A549 (cell line): Measurements from ENCODE around the gene SETD7. TPM values are rescaled to one million over a fixed set of nuclear protein-coding genes. Genes with fewer than 3 reads are reported as not detected.
A peak's percentile ranks its signal among the peaks of the same experiment; 100 is the strongest.

ENCODE experiments used
- ATAC-seq, 2 experiments: fragments of 200-7000 bp in 1 of 2; fragments of >200 bp in 1 of 2; cut with Nextera tagmentation in 1 of 2; cut with Tn5 transposase in 1 of 2; 3 replicates each; pipeline versions ENCODE4 v1.8.0 to v1.9.1; 2018 to 2020; ENCODE audit warnings: mild to moderate bottlenecking in 1 of 2, moderate library complexity in 1 of 2
- CTCF ChIA-PET: fragments of 300-600 bp; sonication (Branson Sonifier 250); formaldehyde crosslinking; extraction: SDS; loops from one replicate; lab custom pipeline; 2021; ENCODE audit warnings: antibody characterized with exemption, inconsistent platforms; lab: Yijun Ruan, JAX
- POLR2A ChIA-PET: fragments of 350-600 bp; formaldehyde crosslinking; extraction: SDS; loops from one replicate; lab custom pipeline; 2021; ENCODE audit warnings: antibody characterized with exemption, inconsistent platforms; lab: Yijun Ruan, JAX
- DNase-seq, 2 experiments: peaks; one replicate each; pipeline versions ENCODE4 v3.0.0 to v3.0.0-alpha.2; 2011 to 2016; ENCODE audit warnings: low read depth in 1 of 2, low spot score in 1 of 2
- FAIRE-seq: peaks from 2 replicates; lab custom pipeline; 2011; peaks lifted over from hg19 to GRCh38; lab: Jason Lieb, UNC
- H3K27ac ChIP-seq, 2 experiments: fragments of >200 bp; sonication (Bioruptor Twin); formaldehyde crosslinking; 3 replicates each; pipeline ENCODE4 v1.5.1; 2016 to 2017
- H3K4me1 ChIP-seq: fragments of >200 bp; sonication (Bioruptor Twin); formaldehyde crosslinking; 3 replicates; pipeline ENCODE4 v1.6.1; 2016
- H3K4me2 ChIP-seq: fragments of >200 bp; sonication (Bioruptor Twin); formaldehyde crosslinking; 3 replicates; pipeline ENCODE4 v1.6.1; 2016
- H3K4me3 ChIP-seq: fragments of >200 bp; sonication (Bioruptor Twin); formaldehyde crosslinking; 3 replicates; pipeline ENCODE4 v1.5.1; 2016
- H3K9me3 ChIP-seq: fragments of >200 bp; sonication (Bioruptor Twin); formaldehyde crosslinking; 3 replicates; pipeline ENCODE4 v1.6.1; 2016
- CBX2 ChIP-seq: fragments of 200-600 bp; sonication (generic); IDR thresholded peaks from 2 replicates; pipeline ENCODE4 v1.6.1; 2016; ENCODE audit warnings: low read depth, mild to moderate bottlenecking, borderline replicate concordance
- EHF ChIP-seq: fragments of 250-450 bp; sonication (Bioruptor Pico); IDR thresholded peaks from 2 replicates; pipeline ENCODE4 v1.5.0; 2020; ENCODE audit warnings: mild to moderate bottlenecking
- EP300 ChIP-seq, 2 experiments: fragments of >200 bp; sonication (Bioruptor Twin); formaldehyde crosslinking; IDR thresholded peaks; 2 replicates in 1 of 2; 3 replicates in 1 of 2; pipeline ENCODE4 v1.6.1; 2016 to 2017
- FOXS1 ChIP-seq: fragments of 250-450 bp; sonication (Bioruptor Pico); IDR thresholded peaks from 2 replicates; pipeline ENCODE4 v1.5.0; 2020; ENCODE audit warnings: mild to moderate bottlenecking, moderate library complexity
- HEYL ChIP-seq: fragments of 250-450 bp; sonication (Bioruptor Pico); IDR thresholded peaks from 2 replicates; pipeline ENCODE4 v1.8.0; 2021; ENCODE audit warnings: mild to moderate bottlenecking, moderate library complexity
- JUNB ChIP-seq: fragments of >200 bp; sonication (Bioruptor Twin); formaldehyde crosslinking; IDR thresholded peaks from 2 replicates; pipeline ENCODE4 v1.6.1; 2016
- KDM1A ChIP-seq: fragments of 200-600 bp; sonication (generic); IDR thresholded peaks from 2 replicates; pipeline ENCODE4 v1.6.1; 2016; ENCODE audit warnings: low read depth, mild to moderate bottlenecking
- KDM5A ChIP-seq: fragments of 200-600 bp; sonication (generic); IDR thresholded peaks from 2 replicates; pipeline ENCODE4 v1.6.1; 2016; ENCODE audit warnings: antibody characterized with exemption, mild to moderate bottlenecking
- MAFK ChIP-seq: fragments of 450-650 bp; IDR thresholded peaks from 2 replicates; pipeline ENCODE4 v1.6.1; 2014; ENCODE audit not compliant: partially characterized antibody
- MAZ ChIP-seq: fragments of 150-350 bp; IDR thresholded peaks from 2 replicates; pipeline ENCODE4 v1.6.1; 2014; ENCODE audit warnings: antibody characterized with exemption, low read depth, low read length, borderline replicate concordance
- NFE2L2 ChIP-seq: fragments of 150-350 bp; conservative IDR thresholded peaks from 2 replicates; pipeline ENCODE4 v1.6.1; 2014; ENCODE audit warnings: low read length
- POLR2A ChIP-seq: IDR thresholded peaks from 2 replicates; pipeline ENCODE4 v1.6.1; 2012; ENCODE audit warnings: mild to moderate bottlenecking, low read length
- ZC3H11A ChIP-seq: fragments of 450-650 bp; IDR thresholded peaks from 2 replicates; pipeline ENCODE4 v1.6.1; 2014; ENCODE audit warnings: antibody characterized with exemption, mild to moderate bottlenecking
- ZNF302 ChIP-seq: fragments of 250-450 bp; sonication (Bioruptor Pico); IDR thresholded peaks from 2 replicates; pipeline ENCODE4 v1.9.0; 2021; ENCODE audit warnings: inconsistent platforms, mild to moderate bottlenecking, moderate library complexity
- WGBS: methylation state at CpG from one replicate; pipeline ENCODE4 v1.1.6; 2017; ENCODE audit errors: missing lambda C conversion rate; 5-methylcytosine and 5-hydroxymethylcytosine counted together
- polyA plus RNA-seq, 4 experiments: library from polyadenylated mRNA; depleted of rRNA in 3 of 4; stranded (reverse); fragments of >200 nt; fragmentation: RNase III in 1 of 4; extraction: RNeasy Plus Mini Kit Qiagen cat#74134 plus additional on column Dnase treatment in 1 of 4; gene quantifications; 2 replicates in 3 of 4; 3 replicates in 1 of 4; pipeline ENCODE4 v1.2.3, GENCODE V29; 2011 to 2017
- TF ChIP-seq, protein P1 (sequence below): fragments of 200-600 bp; sonication (generic); IDR thresholded peaks from 2 replicates; pipeline ENCODE4 v1.6.1; 2016; ENCODE audit warnings: antibody characterized with exemption, mild to moderate bottlenecking, moderate library complexity
- TF ChIP-seq, protein P2 (sequence below): fragments of 250-450 bp; sonication (Bioruptor Pico); IDR thresholded peaks from 2 replicates; pipeline ENCODE4 v1.5.0; 2021; ENCODE audit warnings: mild to moderate bottlenecking, moderate library complexity, borderline replicate concordance
- TF ChIP-seq, protein P3 (sequence below): IDR thresholded peaks from 2 replicates; pipeline ENCODE4 v1.6.1; 2012; ENCODE audit warnings: low read depth, borderline replicate concordance
- TF ChIP-seq, protein P4 (sequence below): fragments of 250-450 bp; sonication (Bioruptor Pico); IDR thresholded peaks from 2 replicates; pipeline ENCODE4 v1.5.0; 2020; ENCODE audit warnings: low read depth, mild to moderate bottlenecking, moderate library complexity
- TF ChIP-seq, protein P5 (sequence below): fragments of >200 bp; sonication (Bioruptor Twin); formaldehyde crosslinking; IDR thresholded peaks from 2 replicates; pipeline ENCODE4 v1.6.1; 2016

The SETD7 gene
- polyA plus RNA-seq, 2 of the 4 experiments (the other 2 are of a cell fraction), result 30.6 to 39.1 TPM

DNA sequence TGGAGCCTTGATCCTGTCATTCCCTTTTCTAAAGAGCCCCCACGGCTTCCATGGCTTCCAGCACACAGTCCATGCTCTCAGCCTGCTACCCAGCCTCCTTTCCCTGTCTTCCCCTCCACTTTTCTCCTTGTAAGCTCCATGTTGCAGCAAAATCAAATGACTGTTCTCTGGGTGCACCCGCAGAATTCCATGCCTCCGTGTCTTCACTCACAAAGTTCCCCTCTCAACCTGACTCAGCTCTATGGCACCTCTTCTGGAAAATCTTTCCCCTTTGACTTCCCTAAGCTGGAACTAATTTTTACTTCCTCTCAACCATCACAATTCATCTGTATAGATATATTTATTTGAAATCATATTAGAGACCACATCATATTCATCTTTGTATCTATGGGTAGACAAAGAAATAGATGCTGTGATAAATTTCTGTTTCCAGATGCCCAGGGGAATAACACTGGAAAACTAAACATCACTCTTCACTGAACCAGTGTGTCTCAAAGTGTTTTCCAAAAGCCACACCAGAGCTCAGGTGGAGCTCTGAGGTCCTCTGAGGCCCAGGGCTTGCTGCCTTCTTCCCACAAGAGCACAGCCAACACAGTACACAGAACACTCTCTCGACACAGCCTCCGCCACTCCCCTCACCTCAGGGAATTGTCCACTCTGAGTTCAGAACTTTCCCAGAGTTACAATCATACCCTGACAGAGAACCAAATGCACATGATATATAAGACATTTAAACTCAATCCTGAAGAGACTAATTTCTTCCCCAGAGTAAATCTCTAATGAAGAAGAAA lies 3.3 kb downstream of the SETD7 start (continued):
- TF ChIP-seq, protein P1, sequence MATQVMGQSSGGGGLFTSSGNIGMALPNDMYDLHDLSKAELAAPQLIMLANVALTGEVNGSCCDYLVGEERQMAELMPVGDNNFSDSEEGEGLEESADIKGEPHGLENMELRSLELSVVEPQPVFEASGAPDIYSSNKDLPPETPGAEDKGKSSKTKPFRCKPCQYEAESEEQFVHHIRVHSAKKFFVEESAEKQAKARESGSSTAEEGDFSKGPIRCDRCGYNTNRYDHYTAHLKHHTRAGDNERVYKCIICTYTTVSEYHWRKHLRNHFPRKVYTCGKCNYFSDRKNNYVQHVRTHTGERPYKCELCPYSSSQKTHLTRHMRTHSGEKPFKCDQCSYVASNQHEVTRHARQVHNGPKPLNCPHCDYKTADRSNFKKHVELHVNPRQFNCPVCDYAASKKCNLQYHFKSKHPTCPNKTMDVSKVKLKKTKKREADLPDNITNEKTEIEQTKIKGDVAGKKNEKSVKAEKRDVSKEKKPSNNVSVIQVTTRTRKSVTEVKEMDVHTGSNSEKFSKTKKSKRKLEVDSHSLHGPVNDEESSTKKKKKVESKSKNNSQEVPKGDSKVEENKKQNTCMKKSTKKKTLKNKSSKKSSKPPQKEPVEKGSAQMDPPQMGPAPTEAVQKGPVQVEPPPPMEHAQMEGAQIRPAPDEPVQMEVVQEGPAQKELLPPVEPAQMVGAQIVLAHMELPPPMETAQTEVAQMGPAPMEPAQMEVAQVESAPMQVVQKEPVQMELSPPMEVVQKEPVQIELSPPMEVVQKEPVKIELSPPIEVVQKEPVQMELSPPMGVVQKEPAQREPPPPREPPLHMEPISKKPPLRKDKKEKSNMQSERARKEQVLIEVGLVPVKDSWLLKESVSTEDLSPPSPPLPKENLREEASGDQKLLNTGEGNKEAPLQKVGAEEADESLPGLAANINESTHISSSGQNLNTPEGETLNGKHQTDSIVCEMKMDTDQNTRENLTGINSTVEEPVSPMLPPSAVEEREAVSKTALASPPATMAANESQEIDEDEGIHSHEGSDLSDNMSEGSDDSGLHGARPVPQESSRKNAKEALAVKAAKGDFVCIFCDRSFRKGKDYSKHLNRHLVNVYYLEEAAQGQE, result no peak

DNA sequence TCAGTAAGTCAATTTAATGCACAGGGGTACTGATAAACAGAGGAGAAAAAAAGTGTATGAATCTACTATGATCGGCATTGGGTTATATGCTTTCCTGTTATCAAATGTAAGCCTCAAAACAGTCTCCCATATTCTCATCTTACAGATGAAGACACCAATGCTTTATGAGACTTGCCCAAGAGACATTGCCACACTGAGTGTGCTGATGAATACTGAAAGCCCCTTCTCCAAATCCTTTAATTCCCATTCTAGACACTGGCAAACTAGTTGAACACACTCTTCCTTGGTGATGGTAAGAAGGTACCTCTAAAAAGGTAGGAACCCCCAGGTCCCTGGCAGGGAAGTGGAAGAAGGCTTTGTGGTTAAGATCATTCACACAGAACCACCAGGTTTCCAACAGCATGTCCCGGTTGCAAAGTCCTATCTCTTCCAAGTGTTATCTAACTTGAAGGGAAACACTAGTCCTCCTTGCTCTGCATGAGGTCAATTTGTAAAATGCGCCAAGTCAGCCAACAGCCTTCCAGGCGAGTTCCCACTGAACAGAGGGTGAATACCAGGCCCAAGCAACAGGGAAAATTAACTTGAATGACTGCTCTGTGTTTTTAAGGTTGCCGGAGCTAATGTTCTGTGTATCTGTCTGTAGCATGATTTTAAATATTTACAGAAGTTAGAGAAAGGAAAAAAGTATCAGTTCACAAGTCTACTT lies 5.1 kb downstream of the SETD7 start:
- DNase-seq (no peak), ATAC-seq (no peak), FAIRE-seq (no peak)
- peak; percentile 40 for TF ChIP-seq MAFK
- TF ChIP-seq, protein P2, sequence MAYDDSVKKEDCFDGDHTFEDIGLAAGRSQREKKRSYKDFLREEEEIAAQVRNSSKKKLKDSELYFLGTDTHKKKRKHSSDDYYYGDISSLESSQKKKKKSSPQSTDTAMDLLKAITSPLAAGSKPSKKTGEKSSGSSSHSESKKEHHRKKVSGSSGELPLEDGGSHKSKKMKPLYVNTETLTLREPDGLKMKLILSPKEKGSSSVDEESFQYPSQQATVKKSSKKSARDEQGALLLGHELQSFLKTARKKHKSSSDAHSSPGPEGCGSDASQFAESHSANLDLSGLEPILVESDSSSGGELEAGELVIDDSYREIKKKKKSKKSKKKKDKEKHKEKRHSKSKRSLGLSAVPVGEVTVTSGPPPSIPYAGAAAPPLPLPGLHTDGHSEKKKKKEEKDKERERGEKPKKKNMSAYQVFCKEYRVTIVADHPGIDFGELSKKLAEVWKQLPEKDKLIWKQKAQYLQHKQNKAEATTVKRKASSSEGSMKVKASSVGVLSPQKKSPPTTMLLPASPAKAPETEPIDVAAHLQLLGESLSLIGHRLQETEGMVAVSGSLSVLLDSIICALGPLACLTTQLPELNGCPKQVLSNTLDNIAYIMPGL (CRISPR knock-in tag), result no peak
- H3K4me1 ChIP-seq, result peaks cover 52% of the 10 kb centered on the region
- no peaks in the 10 kb centered on the region for H3K9me3 ChIP-seq
- H3K4me3 ChIP-seq, result no peak overlapping the region
- ChIA-PET CTCF (interaction anchor here (1.3 to 1.6 kb wide), 3 partner anchors 20 to 101 kb away, joined by 3 to 6 read pairs (median 4); no protein-coding TSS in a partner anchor), POLR2A (no interaction called here)
- peak overlapping the region; percentile 84 for H3K4me2 ChIP-seq
- H3K27ac ChIP-seq, result 0 out of 6 replicates have a peak overlapping the region, but pooled peaks of 1 of the 2 experiments have one; percentile 10
- WGBS, result 85% methylated on average over 5 of the region's 5 CpGs

DNA sequence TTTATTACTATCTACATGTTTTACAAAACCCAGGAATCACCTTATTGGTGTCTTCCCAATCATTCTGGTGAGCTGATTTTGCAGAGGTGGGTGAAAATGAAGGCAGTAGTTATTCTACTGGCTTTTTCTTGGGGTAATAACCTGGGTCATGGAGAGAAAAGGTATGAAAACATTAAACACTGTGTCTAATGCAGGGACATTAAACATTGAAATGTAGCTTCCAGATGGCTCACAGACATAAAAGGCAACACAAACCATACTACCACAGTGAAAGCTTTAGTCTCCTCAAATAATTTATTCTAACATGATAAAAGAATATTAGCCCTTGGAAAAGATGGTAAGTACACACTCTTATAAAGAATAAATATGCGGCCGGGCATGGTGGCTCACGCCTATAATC lies 8.0 kb downstream of the SETD7 start:
- Histone ChIP-seq H3K27ac (no peak overlapping the region), H3K9me3 (no peaks in the 10 kb centered on the region), H3K4me2 (no peak overlapping the region), H3K4me3 (no peak overlapping the region), H3K4me1 (peaks cover 34% of the 10 kb centered on the region)
- ATAC-seq (no peak), DNase-seq (no peak), FAIRE-seq (no peak)
- TF ChIP-seq ZNF302 (CRISPR knock-in tag) (no peak), CBX2 (no peak), EHF (no peak), MAZ (no peak), EP300 (IDR thresholded peaks at IDR 0.05) (no peak), FOXS1 (no peak), POLR2A (no peak), HEYL (CRISPR knock-in tag) (no peak), KDM1A (no peak), JUNB (no peak), ZC3H11A (no peak), NFE2L2 (no peak), KDM5A (no peak)
- TF ChIP-seq, protein P3, sequence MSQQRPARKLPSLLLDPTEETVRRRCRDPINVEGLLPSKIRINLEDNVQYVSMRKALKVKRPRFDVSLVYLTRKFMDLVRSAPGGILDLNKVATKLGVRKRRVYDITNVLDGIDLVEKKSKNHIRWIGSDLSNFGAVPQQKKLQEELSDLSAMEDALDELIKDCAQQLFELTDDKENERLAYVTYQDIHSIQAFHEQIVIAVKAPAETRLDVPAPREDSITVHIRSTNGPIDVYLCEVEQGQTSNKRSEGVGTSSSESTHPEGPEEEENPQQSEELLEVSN, result no peak
- TF ChIP-seq, protein P4, sequence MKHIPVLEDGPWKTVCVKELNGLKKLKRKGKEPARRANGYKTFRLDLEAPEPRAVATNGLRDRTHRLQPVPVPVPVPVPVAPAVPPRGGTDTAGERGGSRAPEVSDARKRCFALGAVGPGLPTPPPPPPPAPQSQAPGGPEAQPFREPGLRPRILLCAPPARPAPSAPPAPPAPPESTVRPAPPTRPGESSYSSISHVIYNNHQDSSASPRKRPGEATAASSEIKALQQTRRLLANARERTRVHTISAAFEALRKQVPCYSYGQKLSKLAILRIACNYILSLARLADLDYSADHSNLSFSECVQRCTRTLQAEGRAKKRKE (CRISPR knock-in tag), result no peak
- TF ChIP-seq, protein P5, sequence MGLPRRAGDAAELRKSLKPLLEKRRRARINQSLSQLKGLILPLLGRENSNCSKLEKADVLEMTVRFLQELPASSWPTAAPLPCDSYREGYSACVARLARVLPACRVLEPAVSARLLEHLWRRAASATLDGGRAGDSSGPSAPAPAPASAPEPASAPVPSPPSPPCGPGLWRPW, result no peak
- ChIA-PET CTCF (interaction anchor here (1.1 to 1.5 kb wide), 4 partner anchors 8 to 55 kb away, joined by 3 to 6 read pairs (median 3); no protein-coding TSS in a partner anchor), POLR2A (no interaction called here)
- WGBS, result 94% methylated on average over 3 of the region's 3 CpGs
